ENCODE results near the gene NPTXR. TPM values are rescaled to one million over a fixed set of nuclear protein-coding genes. Genes with fewer than 3 reads are reported as not detected.
A peak's percentile ranks its signal among the peaks of the same experiment; 100 is the strongest.

The NPTXR gene
- polyA plus RNA-seq, 4 donors = 0.22 to 5.3 (median 2.2) TPM

DNA sequence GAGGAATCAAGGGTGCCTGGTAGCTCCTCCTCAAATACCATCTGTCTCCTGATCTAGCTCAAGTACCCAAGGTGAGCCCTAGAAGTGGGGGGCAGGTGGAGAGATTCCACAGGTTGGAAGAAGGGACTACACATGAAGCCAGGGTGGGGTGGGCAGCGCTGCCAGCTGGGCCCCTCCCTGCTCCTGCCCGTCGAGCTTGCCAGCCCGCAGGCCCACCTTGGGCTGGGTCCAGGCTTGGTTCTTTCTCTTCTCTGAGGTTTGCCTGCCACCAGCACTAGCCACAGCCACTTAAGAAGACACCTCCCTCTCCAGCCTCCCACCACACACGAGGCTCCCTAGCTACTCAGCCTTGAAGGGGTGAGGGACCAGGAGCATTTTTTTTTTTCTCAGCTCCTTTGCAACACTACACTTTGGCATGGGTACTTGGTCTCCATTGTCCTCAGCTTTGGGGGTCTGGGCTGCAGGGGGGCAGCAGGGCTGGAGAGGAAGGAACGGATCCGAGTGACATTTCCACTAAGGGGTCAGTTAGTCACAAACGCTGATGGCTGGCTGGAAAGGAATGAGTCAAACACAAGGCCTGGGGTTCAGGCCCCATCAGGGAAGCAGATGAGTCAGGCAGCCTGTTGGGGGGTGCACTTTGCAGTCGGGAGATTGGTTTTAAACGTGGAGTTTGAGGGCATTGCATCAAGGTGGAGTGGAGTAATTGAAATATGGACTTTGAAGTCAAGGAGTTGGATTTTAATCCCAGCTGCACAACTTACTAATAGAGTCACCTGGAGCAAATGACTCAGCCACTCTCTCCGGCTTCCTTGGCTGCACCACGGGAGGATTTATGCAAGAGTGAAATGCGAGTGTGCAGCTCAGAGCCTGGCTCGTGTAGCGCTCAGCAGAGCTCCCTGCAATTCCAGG lies 7.4 kb upstream of the NPTXR start:
- 28 to 48% (median 43%) methylated on average over 15 of the region's 15 CpGs for WGBS, 3 donors
- H3K36me3 ChIP-seq (ENCODE audit: control insufficient read depth in 3 of 3, insufficient read depth in 2 of 3, low read depth in 1 of 3, low read length in 3 of 3) = no peaks in the 10 kb centered on the region
- DNase-seq (peak; percentile 25 to 45), FAIRE-seq (no peak)
- H3K27ac ChIP-seq (ENCODE audit: low read depth in 1 of 3, low read length in 2 of 3) = no peak overlapping the region
- H3K27me3 ChIP-seq (ENCODE audit: control insufficient read depth in 3 of 3, insufficient read depth in 3 of 3, low read length in 3 of 3) = peaks cover 0 to 4% (median 4%) of the 10 kb centered on the region in 3 donors
- no peaks in the 10 kb centered on the region for H3K9me3 ChIP-seq (ENCODE audit: control insufficient read depth in 2 of 2, insufficient read depth in 1 of 2, low read depth in 1 of 2, low read length in 1 of 2)
- H3K4me3 ChIP-seq (ENCODE audit: low read depth in 1 of 3, low read length in 3 of 3) = no peak overlapping the region
- no peaks in the 10 kb centered on the region for H3K4me1 ChIP-seq (ENCODE audit: control insufficient read depth in 3 of 3, insufficient read depth in 2 of 3, low read depth in 1 of 3, low read length in 2 of 3)

GRCh38 chr22:38850399-38850798 lies 6.6 kb upstream of the NPTXR start:
- WGBS, 3 donors = 58 to 63% (median 60%) methylated on average over 2 of the region's 2 CpGs

DNA sequence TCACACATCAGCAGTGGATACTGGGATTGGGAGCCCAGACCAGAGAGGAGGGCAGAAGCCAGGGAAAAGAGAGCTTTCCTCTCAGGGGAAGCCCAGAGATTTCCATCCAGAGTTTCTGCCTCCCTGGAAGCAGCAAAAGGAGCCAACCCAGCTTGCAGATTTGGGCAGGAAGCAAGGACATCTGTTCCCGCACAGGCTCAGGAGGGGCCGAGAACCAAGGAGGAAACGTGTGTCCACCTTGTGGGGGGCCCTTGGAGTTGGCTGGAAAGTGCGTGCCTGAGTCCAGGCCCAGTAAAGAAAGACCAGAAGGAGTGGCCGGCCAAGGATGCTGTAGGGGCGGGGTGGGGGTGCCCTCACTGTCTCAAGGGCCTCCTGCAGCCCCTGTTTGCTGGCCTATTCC lies 6.0 kb upstream of the NPTXR start:
- Histone ChIP-seq H3K4me1 (ENCODE audit: control insufficient read depth in 3 of 3, insufficient read depth in 2 of 3, low read depth in 1 of 3, low read length in 2 of 3) (no peaks in the 10 kb centered on the region), H3K9me3 (ENCODE audit: control insufficient read depth in 2 of 2, insufficient read depth in 1 of 2, low read depth in 1 of 2, low read length in 1 of 2) (no peaks in the 10 kb centered on the region), H3K36me3 (ENCODE audit: control insufficient read depth in 3 of 3, insufficient read depth in 2 of 3, low read depth in 1 of 3, low read length in 3 of 3) (no peaks in the 10 kb centered on the region), H3K27ac (ENCODE audit: low read depth in 1 of 3, low read length in 2 of 3) (no peak overlapping the region), H3K27me3 (ENCODE audit: control insufficient read depth in 3 of 3, insufficient read depth in 3 of 3, low read length in 3 of 3) (peaks cover 0 to 7% (median 4%) of the 10 kb centered on the region in 3 donors), H3K4me3 (ENCODE audit: low read depth in 1 of 3, low read length in 3 of 3) (no peak overlapping the region)
- DNase-seq (no peak), FAIRE-seq (no peak)
- WGBS, 3 donors = 64 to 75% (median 68%) methylated on average over 5 to 6 of the region's 6 CpGs

More at GRCh38 chr22:38850399-38850798, 6.6 kb upstream of the NPTXR start:
- FAIRE-seq (no peak), DNase-seq (no peak)
- Histone ChIP-seq H3K27ac (ENCODE audit: low read depth in 1 of 3, low read length in 2 of 3) (no peak overlapping the region), H3K27me3 (ENCODE audit: control insufficient read depth in 3 of 3, insufficient read depth in 3 of 3, low read length in 3 of 3) (peaks cover 0 to 4% (median 4%) of the 10 kb centered on the region in 3 donors), H3K9me3 (ENCODE audit: control insufficient read depth in 2 of 2, insufficient read depth in 1 of 2, low read depth in 1 of 2, low read length in 1 of 2) (no peaks in the 10 kb centered on the region), H3K4me3 (ENCODE audit: low read depth in 1 of 3, low read length in 3 of 3) (no peak overlapping the region), H3K4me1 (ENCODE audit: control insufficient read depth in 3 of 3, insufficient read depth in 2 of 3, low read depth in 1 of 3, low read length in 2 of 3) (no peaks in the 10 kb centered on the region), H3K36me3 (ENCODE audit: control insufficient read depth in 3 of 3, insufficient read depth in 2 of 3, low read depth in 1 of 3, low read length in 3 of 3) (no peaks in the 10 kb centered on the region)

- WGBS, 3 donors = 74 to 85% (median 77%) methylated on average over 1 of the region's 1 CpG
- Histone ChIP-seq H3K4me1 (ENCODE audit: control insufficient read depth in 3 of 3, insufficient read depth in 2 of 3, low read depth in 1 of 3, low read length in 2 of 3) (peaks cover 0 to 9% (median 0%) of the 10 kb centered on the region in 3 donors), H3K4me3 (ENCODE audit: low read depth in 1 of 3, low read length in 3 of 3) (no peak overlapping the region), H3K27me3 (ENCODE audit: control insufficient read depth in 3 of 3, insufficient read depth in 3 of 3, low read length in 3 of 3) (peaks cover 0 to 16% (median 13%) of the 10 kb centered on the region in 3 donors), H3K36me3 (ENCODE audit: control insufficient read depth in 3 of 3, insufficient read depth in 2 of 3, low read depth in 1 of 3, low read length in 3 of 3) (no peaks in the 10 kb centered on the region), H3K27ac (ENCODE audit: low read depth in 1 of 3, low read length in 2 of 3) (no peak overlapping the region), H3K9me3 (ENCODE audit: control insufficient read depth in 2 of 2, insufficient read depth in 1 of 2, low read depth in 1 of 2, low read length in 1 of 2) (no peaks in the 10 kb centered on the region)
- FAIRE-seq = no peak
- no peak for DNase-seq
These were observed 2.6 kb upstream of the NPTXR start for GRCh38 chr22:38846412-38846811.

- DNase-seq (no peak), FAIRE-seq (no peak)
- Histone ChIP-seq H3K4me3 (ENCODE audit: low read depth in 1 of 3, low read length in 3 of 3) (no peak overlapping the region), H3K36me3 (ENCODE audit: control insufficient read depth in 3 of 3, insufficient read depth in 2 of 3, low read depth in 1 of 3, low read length in 3 of 3) (peaks cover 0 to 2% (median 0%) of the 10 kb centered on the region in 3 donors), H3K4me1 (ENCODE audit: control insufficient read depth in 3 of 3, insufficient read depth in 2 of 3, low read depth in 1 of 3, low read length in 2 of 3) (peaks cover 0 to 15% (median 0%) of the 10 kb centered on the region in 3 donors), H3K27me3 (ENCODE audit: control insufficient read depth in 3 of 3, insufficient read depth in 3 of 3, low read length in 3 of 3) (peaks cover 0 to 16% (median 13%) of the 10 kb centered on the region in 3 donors), H3K9me3 (ENCODE audit: control insufficient read depth in 2 of 2, insufficient read depth in 1 of 2, low read depth in 1 of 2, low read length in 1 of 2) (no peaks in the 10 kb centered on the region), H3K27ac (ENCODE audit: low read depth in 1 of 3, low read length in 2 of 3) (no peak overlapping the region)
- 58 to 66% (median 65%) methylated on average over 17 of the region's 17 CpGs for WGBS, 3 donors
These were observed 1.3 kb upstream of the NPTXR start for GRCh38 chr22:38845004-38845740.

DNA sequence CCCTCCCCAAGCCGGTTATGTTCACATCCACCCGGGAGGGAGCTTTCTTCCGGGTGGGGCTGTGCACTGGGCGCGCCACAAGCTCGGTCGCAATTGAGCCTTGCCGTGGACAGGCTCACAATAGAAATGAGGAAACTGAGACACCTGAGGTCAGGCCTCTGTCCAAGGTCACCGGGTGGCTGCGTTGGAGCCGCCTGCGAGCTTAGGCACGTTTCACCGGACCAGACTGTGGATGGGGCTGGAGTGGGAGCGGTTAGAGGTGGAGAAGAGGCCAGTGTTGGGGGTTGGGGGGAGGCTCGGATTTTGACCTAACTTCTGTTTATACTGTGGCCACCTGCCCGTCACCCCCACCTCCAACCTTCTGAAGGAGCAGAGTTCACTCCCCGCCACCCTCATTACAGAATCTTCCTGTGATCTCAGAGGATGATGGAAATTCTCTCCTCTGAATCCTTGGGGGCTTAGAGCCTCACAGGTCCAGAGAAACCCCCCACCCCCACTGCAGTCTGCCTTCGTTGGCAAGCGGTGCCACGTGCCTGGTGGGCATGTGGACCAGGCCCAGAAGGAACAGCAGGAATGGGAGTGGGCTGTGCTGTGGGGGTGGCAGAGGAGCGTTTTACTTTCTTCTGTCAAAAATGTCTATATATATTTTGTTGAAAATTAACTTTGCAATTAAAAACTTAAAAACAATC lies 631 bp upstream of the NPTXR start:
- H3K36me3 ChIP-seq (ENCODE audit: control insufficient read depth in 3 of 3, insufficient read depth in 2 of 3, low read depth in 1 of 3, low read length in 3 of 3) = peaks cover 0 to 2% (median 0%) of the 10 kb centered on the region in 3 donors
- H3K4me1 ChIP-seq (ENCODE audit: control insufficient read depth in 3 of 3, insufficient read depth in 2 of 3, low read depth in 1 of 3, low read length in 2 of 3) = peaks cover 0 to 15% (median 0%) of the 10 kb centered on the region in 3 donors
- H3K27me3 ChIP-seq (ENCODE audit: control insufficient read depth in 3 of 3, insufficient read depth in 3 of 3, low read length in 3 of 3) = peaks cover 0 to 16% (median 13%) of the 10 kb centered on the region in 3 donors
- no peak for DNase-seq
- FAIRE-seq = no peak
- no peaks in the 10 kb centered on the region for H3K9me3 ChIP-seq (ENCODE audit: control insufficient read depth in 2 of 2, insufficient read depth in 1 of 2, low read depth in 1 of 2, low read length in 1 of 2)
- no peak overlapping the region for H3K27ac ChIP-seq (ENCODE audit: low read depth in 1 of 3, low read length in 2 of 3)
- peak overlapping the region in 2 of 3 donors; percentile 14 to 49 for H3K4me3 ChIP-seq (ENCODE audit: low read depth in 1 of 3, low read length in 3 of 3)
- WGBS, 3 donors = 6 to 14% (median 7%) methylated on average over 16 to 22 of the region's 22 CpGs

DNA sequence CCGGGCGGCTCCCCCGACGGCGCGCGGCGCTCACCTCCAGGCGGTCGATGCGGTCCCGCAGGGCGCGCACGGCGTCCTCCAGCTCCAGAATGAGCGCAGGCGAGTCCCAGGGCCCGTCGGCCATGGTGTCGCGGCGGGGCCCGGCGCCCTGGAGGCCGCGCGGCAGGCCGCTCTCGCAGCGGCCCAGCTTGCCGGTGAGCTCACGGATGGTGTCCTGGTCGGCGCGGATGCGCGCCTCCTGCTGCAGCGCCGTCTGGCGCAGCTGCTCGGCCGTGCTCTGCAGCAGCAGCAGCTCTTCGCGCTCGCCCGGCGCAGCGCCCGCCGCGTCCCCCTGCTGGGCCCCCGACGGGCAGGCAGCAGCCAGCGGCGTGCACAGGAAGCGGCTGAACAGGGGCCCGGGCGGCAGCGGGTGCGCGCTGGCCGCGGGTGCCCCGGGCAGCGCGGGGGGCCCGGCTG lies 599 bp downstream of the NPTXR start:
- H3K36me3 ChIP-seq (ENCODE audit: control insufficient read depth in 3 of 3, insufficient read depth in 2 of 3, low read depth in 1 of 3, low read length in 3 of 3) = peaks cover 0 to 2% (median 0%) of the 10 kb centered on the region in 3 donors
- H3K4me3 ChIP-seq (ENCODE audit: low read depth in 1 of 3, low read length in 3 of 3) = peak overlapping the region; percentile 7 to 49 (median 38)
- no peaks in the 10 kb centered on the region for H3K9me3 ChIP-seq (ENCODE audit: control insufficient read depth in 2 of 2, insufficient read depth in 1 of 2, low read depth in 1 of 2, low read length in 1 of 2)
- DNase-seq (peak; percentile 16 to 91), FAIRE-seq (no peak)
- H3K4me1 ChIP-seq (ENCODE audit: control insufficient read depth in 3 of 3, insufficient read depth in 2 of 3, low read depth in 1 of 3, low read length in 2 of 3) = peaks cover 0 to 15% (median 0%) of the 10 kb centered on the region in 3 donors
- no peak overlapping the region for H3K27ac ChIP-seq (ENCODE audit: low read depth in 1 of 3, low read length in 2 of 3)
- H3K27me3 ChIP-seq (ENCODE audit: control insufficient read depth in 3 of 3, insufficient read depth in 3 of 3, low read length in 3 of 3) = peaks cover 0 to 13% (median 12%) of the 10 kb centered on the region in 3 donors
- WGBS, 3 donors = 0 to 3% (median 1%) methylated on average over 43 to 68 of the region's 68 CpGs

All from small intestine (tissue), 7 donors.